Erythroblast (primary cell): ENCODE results near the gene ANKRD52.

Source experiments
- GATA1 ChIP-seq: IDR thresholded peaks from 2 replicates; pipeline ENCODE4 v1.6.1; 2011; ENCODE audit warnings: low read depth, mild to moderate bottlenecking, control low read depth, low read length, moderate library complexity
- POLR2A ChIP-seq: IDR thresholded peaks from 2 replicates; pipeline ENCODE4 v1.6.1; 2011; ENCODE audit warnings: mild to moderate bottlenecking, low read length

GRCh38 chr12:56221232-56221756 lies 36.9 kb downstream of the ANKRD52 start:
- TF ChIP-seq POLR2A (no peak), GATA1 (no peak)
